DND-41 (cell line): Measurements from ENCODE around the gene SCLT1.

Experiments
- EZH2 ChIP-seq: IDR thresholded peaks from 3 replicates; pipeline ENCODE4 v1.6.1; 2012; ENCODE audit warnings: borderline replicate concordance, low read depth, mild to moderate bottlenecking, moderate library complexity, low read length, inconsistent platforms; ENCODE audit not compliant: severe bottlenecking
- TF ChIP-seq, protein P1 (sequence below): IDR thresholded peaks from 2 replicates; pipeline ENCODE4 v1.5.1; 2012; ENCODE audit warnings: borderline replicate concordance, low read length, moderate library complexity, mild to moderate bottlenecking; ENCODE audit not compliant: poor library complexity, severe bottlenecking; ENCODE audit errors: extremely low read depth

GRCh38 chr4:128916832-128917231 is 176.5 kb downstream of the SCLT1 start:
- TF ChIP-seq, protein P1, sequence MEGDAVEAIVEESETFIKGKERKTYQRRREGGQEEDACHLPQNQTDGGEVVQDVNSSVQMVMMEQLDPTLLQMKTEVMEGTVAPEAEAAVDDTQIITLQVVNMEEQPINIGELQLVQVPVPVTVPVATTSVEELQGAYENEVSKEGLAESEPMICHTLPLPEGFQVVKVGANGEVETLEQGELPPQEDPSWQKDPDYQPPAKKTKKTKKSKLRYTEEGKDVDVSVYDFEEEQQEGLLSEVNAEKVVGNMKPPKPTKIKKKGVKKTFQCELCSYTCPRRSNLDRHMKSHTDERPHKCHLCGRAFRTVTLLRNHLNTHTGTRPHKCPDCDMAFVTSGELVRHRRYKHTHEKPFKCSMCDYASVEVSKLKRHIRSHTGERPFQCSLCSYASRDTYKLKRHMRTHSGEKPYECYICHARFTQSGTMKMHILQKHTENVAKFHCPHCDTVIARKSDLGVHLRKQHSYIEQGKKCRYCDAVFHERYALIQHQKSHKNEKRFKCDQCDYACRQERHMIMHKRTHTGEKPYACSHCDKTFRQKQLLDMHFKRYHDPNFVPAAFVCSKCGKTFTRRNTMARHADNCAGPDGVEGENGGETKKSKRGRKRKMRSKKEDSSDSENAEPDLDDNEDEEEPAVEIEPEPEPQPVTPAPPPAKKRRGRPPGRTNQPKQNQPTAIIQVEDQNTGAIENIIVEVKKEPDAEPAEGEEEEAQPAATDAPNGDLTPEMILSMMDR, result no peak
- TF ChIP-seq EZH2, result no peak
